Measurements from ENCODE around the gene RBL2.

GRCh38 chr16:53502331-53503269 lies 68.3 kb downstream of the RBL2 start, which contains the start of gene AKTIP:
- no peak for TF ChIP-seq DPF2 (CRISPR knock-in tag; IDR thresholded peaks at IDR 0.05; ENCODE audit: borderline replicate concordance, low read depth)
- no peak for TF ChIP-seq SP4 (CRISPR knock-in tag; IDR thresholded peaks at IDR 0.05)
- no peak for TF ChIP-seq CTCF (CRISPR knock-in tag; IDR thresholded peaks at IDR 0.05)
- TF ChIP-seq HDAC2 (CRISPR knock-in tag; IDR thresholded peaks at IDR 0.05) = no peak
- TF ChIP-seq ZNF136 (CRISPR knock-in tag; IDR thresholded peaks at IDR 0.05; ENCODE audit: low read depth) = no peak
- no peak; the same call in 1 of the 2 replicates for TF ChIP-seq ZBTB34 (CRISPR knock-in tag; IDR thresholded peaks at IDR 0.05)
- no peak for TF ChIP-seq XRCC5 (optimal IDR thresholded peaks at IDR 0.05; ENCODE audit: low read length)

Data from HepG2 (cell line).